CD4-positive, alpha-beta memory T cell (primary cell): ENCODE measurements around the gene SLC17A9. TPM values are rescaled to one million over a fixed set of nuclear protein-coding genes. Genes with fewer than 3 reads are reported as not detected.

ENCODE experiments used
- CTCF ChIA-PET: fragments of 350-600 bp; sonication (Branson Sonifier 250); formaldehyde crosslinking; loops from one replicate; lab custom pipeline; 2021; ENCODE audit warnings: inconsistent platforms; ENCODE audit not compliant: partially characterized antibody; lab: Charles Lee
- POLR2A ChIA-PET: fragments of 350-600 bp; sonication (Branson Sonifier 250); formaldehyde crosslinking; loops from one replicate; lab custom pipeline; 2021; ENCODE audit not compliant: partially characterized antibody; lab: Charles Lee
- DNase-seq, 5 donors: peaks; one replicate each; pipeline versions ENCODE4 v3.0.0 to v3.0.0-alpha.2; 2020 to 2022; ENCODE audit warnings: mixed read lengths in 1 of 5
- H3K27ac ChIP-seq: one replicate; pipeline ENCODE4 v1.7.0; 2013; ENCODE audit warnings: low read depth, low read length
- H3K27me3 ChIP-seq: 2 replicates; pipeline ENCODE4 v1.7.0; 2013; ENCODE audit warnings: mild to moderate bottlenecking, low read length, moderate library complexity; ENCODE audit not compliant: insufficient read depth
- H3K36me3 ChIP-seq: 2 replicates; pipeline ENCODE4 v1.7.0; 2013; ENCODE audit warnings: mild to moderate bottlenecking, low read length, moderate library complexity; ENCODE audit not compliant: insufficient read depth
- H3K4me1 ChIP-seq: 2 replicates; pipeline ENCODE4 v1.7.0; 2013; ENCODE audit warnings: mild to moderate bottlenecking, low read length, moderate library complexity; ENCODE audit not compliant: insufficient read depth
- H3K4me3 ChIP-seq, 2 donors: one replicate each; pipeline ENCODE4 v1.7.0; 2013; ENCODE audit warnings: low read length in 2 of 2, mild to moderate bottlenecking in 1 of 2
- H3K9me3 ChIP-seq, 2 donors: one replicate each; pipeline ENCODE4 v1.7.0; 2013; ENCODE audit warnings: low read length in 2 of 2, control low read depth in 1 of 2; ENCODE audit not compliant: control insufficient read depth in 1 of 2
- H3K27ac Mint-ChIP-seq, 7 donors: one replicate each; pipeline ENCODE4 v1.8.0; 2020 to 2021; ENCODE audit warnings: mixed read lengths in 7 of 7, mild to moderate bottlenecking in 6 of 7, inconsistent platforms in 3 of 7, moderate library complexity in 3 of 7
- H3K27me3 Mint-ChIP-seq, 2 donors: one replicate each; pipeline ENCODE4 v1.8.0; 2020 to 2021; ENCODE audit warnings: mixed read lengths in 2 of 2
- H3K36me3 Mint-ChIP-seq, 2 donors: one replicate each; pipeline ENCODE4 v1.8.0; 2020 to 2021; ENCODE audit warnings: mixed read lengths in 2 of 2, inconsistent platforms in 1 of 2, mild to moderate bottlenecking in 1 of 2
- H3K4me1 Mint-ChIP-seq, 4 donors: one replicate each; pipeline ENCODE4 v1.8.0; 2020 to 2021; ENCODE audit warnings: mixed read lengths in 4 of 4, mild to moderate bottlenecking in 1 of 4
- H3K4me3 Mint-ChIP-seq, 8 donors: one replicate each; pipeline ENCODE4 v1.8.0; 2020 to 2021; ENCODE audit warnings: mixed read lengths in 8 of 8, mild to moderate bottlenecking in 7 of 8, moderate library complexity in 6 of 8, inconsistent platforms in 3 of 8
- H3K9me3 Mint-ChIP-seq, 8 donors: one replicate each; pipeline ENCODE4 v1.8.0; 2020 to 2021; ENCODE audit warnings: mixed read lengths in 8 of 8, mild to moderate bottlenecking in 5 of 8, inconsistent platforms in 3 of 8, moderate library complexity in 1 of 8
- intact Hi-C: fragments of 100-400 bp; cut with micrococcal nuclease; formaldehyde crosslinking; loops from one replicate; pipeline ENCODE4 v1.15.1; 2023
- polyA plus RNA-seq, 2 donors: library from polyadenylated mRNA; unstranded; fragments of 300-500 nt; fragmentation: Illumina TruSeq; gene quantifications; one replicate each; pipeline ENCODE4 v1.2.3, GENCODE V29; 2021
- total RNA-seq, 2 experiments: library from RNA; stranded (reverse); gene quantifications; one replicate each; pipeline ENCODE4 v1.2.3, GENCODE V29; 2021

Gene SLC17A9
- total and polyA plus RNA-seq, 4 experiments from 2014 or later, result 0.13 to 2.4 (median 2.1) TPM; not detected in 1

- intact Hi-C loops, result no loop called here
- ChIA-PET CTCF (interaction anchor here (0.7 to 1.5 kb wide), 4 partner anchors 9 to 85 kb away, joined by 3 to 7 read pairs (median 4); no protein-coding TSS in a partner anchor), POLR2A (interaction anchor here (0.9 to 1.7 kb wide), 4 partner anchors 13 to 184 kb away, joined by 3 to 6 read pairs (median 4); no protein-coding TSS in a partner anchor)
- no peak overlapping the region for H3K27ac ChIP-seq
- peak overlapping the region in 1 of 2 donors; percentile 42 for H3K4me3 ChIP-seq
- Mint-ChIP-seq H3K4me1 (peaks cover 11 to 61% (median 27%) of the 10 kb centered on the region in 4 donors), H3K4me3 (peak overlapping the region; percentile 66 to 84 (median 76)), H3K9me3 (no peaks in the 10 kb centered on the region), H3K27me3 (peaks cover 36 to 39% of the 10 kb centered on the region in 2 donors), H3K36me3 (no peaks in the 10 kb centered on the region), H3K27ac (peak overlapping the region; percentile 79 to 96 (median 90))
- H3K36me3 ChIP-seq, result no peaks in the 10 kb centered on the region
- H3K9me3 ChIP-seq, result no peaks in the 10 kb centered on the region
- peak; percentile 79 to 97 (median 84) for DNase-seq
- peaks cover 47% of the 10 kb centered on the region for H3K4me1 ChIP-seq
- peaks cover 32% of the 10 kb centered on the region for H3K27me3 ChIP-seq
Observed at GRCh38 chr20:62977613-62978560, 25.4 kb downstream of the SLC17A9 start.

DNA sequence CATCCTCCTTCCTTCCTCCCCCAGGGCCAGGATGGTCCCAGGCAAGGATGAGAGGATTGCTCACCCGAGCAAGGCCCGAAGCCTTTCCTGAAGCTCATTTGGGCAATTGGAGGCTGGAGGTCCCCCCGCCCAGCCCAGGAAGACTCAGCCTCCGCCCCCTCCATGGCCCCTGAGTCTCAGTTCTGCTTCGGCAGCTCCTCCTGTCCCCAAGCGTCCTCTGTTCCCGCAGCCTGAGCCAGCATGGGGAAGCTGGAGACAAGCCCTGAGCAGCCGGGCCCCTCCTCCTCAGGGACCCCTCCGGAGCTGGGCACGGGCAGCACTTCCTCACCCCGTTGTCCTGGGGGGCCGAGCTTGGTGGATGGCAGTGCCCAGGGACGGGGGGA is 26.0 kb downstream of the SLC17A9 start:
- POLR2A ChIA-PET, result interaction anchor here (0.9 to 1.2 kb wide), 3 partner anchors 12 to 184 kb away, joined by 3 to 4 read pairs (median 3); no protein-coding TSS in a partner anchor
- H3K27me3 Mint-ChIP-seq, result peaks cover 38 to 39% of the 10 kb centered on the region in 2 donors

GRCh38 chr20:62979310-62979709 is 26.8 kb downstream of the SLC17A9 start:
- no peaks in the 10 kb centered on the region for H3K36me3 ChIP-seq
- peak overlapping the region in 1 of 8 donors; percentile 52 for H3K4me3 Mint-ChIP-seq
- H3K9me3 Mint-ChIP-seq, result no peaks in the 10 kb centered on the region
- H3K9me3 ChIP-seq, result no peaks in the 10 kb centered on the region
- peaks cover 39 to 40% of the 10 kb centered on the region in 2 donors for H3K27me3 Mint-ChIP-seq
- CTCF ChIA-PET, result interaction anchor here (1.3 to 2.3 kb wide), 2 partner anchors 30 to 78 kb away, joined by 3 to 12 read pairs; no protein-coding TSS in a partner anchor
- no peak overlapping the region for H3K4me3 ChIP-seq
- peaks cover 46% of the 10 kb centered on the region for H3K4me1 ChIP-seq
- H3K27me3 ChIP-seq, result peaks cover 30% of the 10 kb centered on the region
- intact Hi-C loops, result no loop called here
- H3K27ac ChIP-seq, result no peak overlapping the region
- peak overlapping the region in 4 of 7 donors; percentile 32 to 73 (median 39) for H3K27ac Mint-ChIP-seq
- no peak for DNase-seq
- POLR2A ChIA-PET, result interaction anchor here (1.1 to 1.4 kb wide), 2 partner anchors 60 to 122 kb away, joined by 3 to 5 read pairs; no protein-coding TSS in a partner anchor
- H3K4me1 Mint-ChIP-seq, result peaks cover 14 to 68% (median 27%) of the 10 kb centered on the region in 4 donors
- H3K36me3 Mint-ChIP-seq, result no peaks in the 10 kb centered on the region

More for the DNA sequence above, 26.0 kb downstream of the SLC17A9 start:
- Mint-ChIP-seq H3K4me3 (peak overlapping the region in 2 of 8 donors; percentile 77 to 84), H3K36me3 (no peaks in the 10 kb centered on the region), H3K9me3 (no peaks in the 10 kb centered on the region), H3K4me1 (peaks cover 14 to 65% (median 27%) of the 10 kb centered on the region in 4 donors), H3K27ac (peak overlapping the region in 6 of 7 donors; percentile 68 to 96 (median 91))
- intact Hi-C loops, result no loop called here
- CTCF ChIA-PET, result interaction anchor here (1.0 to 2.3 kb wide), 3 partner anchors 9 to 85 kb away, joined by 3 to 12 read pairs (median 4); no protein-coding TSS in a partner anchor
- Histone ChIP-seq H3K27me3 (peaks cover 32% of the 10 kb centered on the region), H3K36me3 (no peaks in the 10 kb centered on the region), H3K27ac (no peak overlapping the region), H3K9me3 (no peaks in the 10 kb centered on the region), H3K4me3 (no peak overlapping the region), H3K4me1 (peaks cover 46% of the 10 kb centered on the region)
- peak in 1 of 5 donors; percentile 39 for DNase-seq

DNA sequence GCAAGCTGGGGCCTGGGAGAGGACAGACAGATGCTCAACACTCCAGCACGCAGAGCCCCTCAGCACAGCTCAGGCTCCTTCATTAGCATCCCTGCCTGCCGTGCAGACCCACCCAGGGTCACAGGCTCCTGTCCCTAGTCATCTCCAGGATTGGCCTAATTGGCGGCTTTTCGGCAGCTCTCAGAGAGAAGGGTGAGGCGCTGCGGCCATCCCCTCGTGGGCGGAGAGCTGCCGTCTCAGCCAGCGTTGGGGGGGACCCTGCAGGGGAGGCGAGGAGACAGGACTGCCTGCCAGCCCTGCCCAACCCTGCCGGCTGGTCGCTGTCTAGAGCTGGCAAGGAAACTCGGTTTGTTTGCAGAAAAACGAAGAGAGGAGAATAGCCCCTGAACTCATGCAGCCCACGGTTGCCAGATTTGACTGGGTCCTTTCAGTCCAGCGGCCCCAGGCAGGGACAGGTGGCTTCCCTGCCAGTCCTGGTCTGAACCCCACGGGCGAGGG is 27.4 kb downstream of the SLC17A9 start:
- ChIA-PET CTCF (interaction anchor here (0.9 to 2.3 kb wide), 4 partner anchors 7 to 79 kb away, joined by 3 to 12 read pairs (median 6); no protein-coding TSS in a partner anchor), POLR2A (interaction anchor here (0.6 to 1.4 kb wide), 3 partner anchors 61 to 1098 kb away, joined by 3 to 5 read pairs (median 3); no protein-coding TSS in a partner anchor)
- Histone ChIP-seq H3K4me1 (peaks cover 46% of the 10 kb centered on the region), H3K36me3 (no peaks in the 10 kb centered on the region), H3K4me3 (no peak overlapping the region), H3K27ac (no peak overlapping the region), H3K9me3 (no peaks in the 10 kb centered on the region), H3K27me3 (peaks cover 26% of the 10 kb centered on the region)
- no peaks in the 10 kb centered on the region for H3K9me3 Mint-ChIP-seq
- peaks cover 14 to 62% (median 27%) of the 10 kb centered on the region in 4 donors for H3K4me1 Mint-ChIP-seq
- peaks cover 34 to 40% of the 10 kb centered on the region in 2 donors for H3K27me3 Mint-ChIP-seq
- H3K4me3 Mint-ChIP-seq, result no peak overlapping the region
- intact Hi-C loops, result no loop called here
- no peaks in the 10 kb centered on the region for H3K36me3 Mint-ChIP-seq
- no peak for DNase-seq
- no peak overlapping the region for H3K27ac Mint-ChIP-seq

GRCh38 chr20:62980380-62980960 is 28.0 kb downstream of the SLC17A9 start:
- Mint-ChIP-seq H3K36me3 (no peaks in the 10 kb centered on the region), H3K4me3 (peak overlapping the region in 2 of 8 donors; percentile 18 to 73), H3K4me1 (peaks cover 14 to 60% (median 27%) of the 10 kb centered on the region in 4 donors), H3K9me3 (no peaks in the 10 kb centered on the region), H3K27ac (peak overlapping the region in 3 of 7 donors; percentile 17 to 78 (median 37)), H3K27me3 (peaks cover 32 to 38% of the 10 kb centered on the region in 2 donors)
- Histone ChIP-seq H3K4me1 (peaks cover 46% of the 10 kb centered on the region), H3K36me3 (no peaks in the 10 kb centered on the region), H3K9me3 (no peaks in the 10 kb centered on the region), H3K4me3 (no peak overlapping the region), H3K27ac (no peak overlapping the region), H3K27me3 (peaks cover 26% of the 10 kb centered on the region)
- CTCF ChIA-PET, result interaction anchor here (0.9 to 2.3 kb wide), 4 partner anchors 8 to 79 kb away, joined by 3 to 12 read pairs (median 6); no protein-coding TSS in a partner anchor
- POLR2A ChIA-PET, result interaction anchor here (0.6 to 1.4 kb wide), 2 partner anchors 62 to 1098 kb away, joined by 3 to 5 read pairs; no protein-coding TSS in a partner anchor
- intact Hi-C loops, result no loop called here
- DNase-seq, result no peak

GRCh38 chr20:62980970-62981369 is 28.5 kb downstream of the SLC17A9 start:
- intact Hi-C loops, result no loop called here
- peaks cover 30 to 36% of the 10 kb centered on the region in 2 donors for H3K27me3 Mint-ChIP-seq
- H3K9me3 Mint-ChIP-seq, result no peaks in the 10 kb centered on the region
- Histone ChIP-seq H3K27ac (no peak overlapping the region), H3K4me3 (no peak overlapping the region), H3K4me1 (peaks cover 46% of the 10 kb centered on the region), H3K36me3 (no peaks in the 10 kb centered on the region), H3K9me3 (no peaks in the 10 kb centered on the region), H3K27me3 (peaks cover 26% of the 10 kb centered on the region)
- H3K27ac Mint-ChIP-seq, result peak overlapping the region in 3 of 7 donors; percentile 17 to 31 (median 17)
- CTCF ChIA-PET, result interaction anchor here (0.9 to 2.3 kb wide), 3 partner anchors 9 to 28 kb away, joined by 3 to 12 read pairs (median 9); no protein-coding TSS in a partner anchor
- peaks cover 14 to 60% (median 27%) of the 10 kb centered on the region in 4 donors for H3K4me1 Mint-ChIP-seq
- POLR2A ChIA-PET, result no interaction called here
- H3K36me3 Mint-ChIP-seq, result no peaks in the 10 kb centered on the region
- peak overlapping the region in 5 of 8 donors; percentile 42 to 75 (median 66) for H3K4me3 Mint-ChIP-seq
- peak; percentile 30 to 77 (median 37) for DNase-seq
